Mammary epithelial cell (primary cell): ENCODE measurements around the gene DNAH10.

Experiments
- CTCF ChIP-seq, 2 donors: IDR thresholded peaks in 1 of 2; conservative IDR thresholded peaks in 1 of 2; 2 replicates each; pipeline ENCODE4 v1.5.1; 2011 to 2012; ENCODE audit warnings: inconsistent platforms in 2 of 2, low read length in 2 of 2, mild to moderate bottlenecking in 2 of 2, control low read depth in 1 of 2, low read depth in 1 of 2; ENCODE audit not compliant: insufficient read depth in 1 of 2; ENCODE audit errors: extremely low read depth in 1 of 2
- EZH2 ChIP-seq: IDR thresholded peaks from 2 replicates; pipeline ENCODE4 v1.6.1; 2012; ENCODE audit warnings: low read length, inconsistent platforms, borderline replicate concordance

GRCh38 chr12:123983822-123984485, 221.9 kb downstream of the DNAH10 start:
- peak; percentile 70 to 75 for TF ChIP-seq CTCF (conservative IDR thresholded peaks at IDR 0.05 in 1 of 2, IDR thresholded peaks at IDR 0.05 in 1 of 2; ENCODE audit: extremely low read depth in 1 of 2, insufficient read depth in 1 of 2, low read depth in 1 of 2, low read length in 2 of 2)
- no peak for TF ChIP-seq EZH2
